GM12878 (cell line): Measurements from ENCODE around the gene ZBED2. TPM values are rescaled to one million over a fixed set of nuclear protein-coding genes. Genes with fewer than 3 reads are reported as not detected.

ENCODE experiments used
- ATAC-seq: fragments of 200-7000 bp; cut with Tn5 transposase; 3 replicates; pipeline ENCODE4 v1.9.1; 2020; ENCODE audit warnings: mild to moderate bottlenecking, moderate library complexity
- BruUV-seq: library from RNA; stranded (reverse); fragments of 400-500 nt; replicated peaks from 2 replicates; lab custom pipeline; 2021; lab: Mats Ljungman, UMichigan
- CTCF ChIA-PET: fragments of 300-600 bp; sonication (Branson Sonifier 250); formaldehyde crosslinking; extraction: SDS; loops from one replicate; lab custom pipeline; 2021; ENCODE audit warnings: inconsistent platforms; lab: Yijun Ruan, JAX
- POLR2A ChIA-PET: fragments of 350-600 bp; formaldehyde crosslinking; extraction: SDS; loops from one replicate; lab custom pipeline; 2021; ENCODE audit warnings: inconsistent platforms; lab: Charles Lee
- RAD21 ChIA-PET: fragments of 300-600 bp; sonication (Branson Sonifier 250); formaldehyde crosslinking; loops from one replicate; lab custom pipeline; 2023; ENCODE audit warnings: antibody characterized with exemption; ENCODE audit not compliant: unreplicated experiment; lab: Charles Lee
- SMC1A ChIA-PET: fragments of 300-600 bp; sonication (Branson Sonifier 250); formaldehyde crosslinking; loops from one replicate; lab custom pipeline; 2023; ENCODE audit not compliant: unreplicated experiment, uncharacterized antibody; lab: Charles Lee
- DNase-seq: peaks from one replicate; pipeline ENCODE4 v3.0.0-alpha.2; 2011; ENCODE audit warnings: low read depth, low spot score
- FAIRE-seq: peaks from 3 replicates; lab custom pipeline; 2011; peaks lifted over from hg19 to GRCh38; lab: Jason Lieb, UNC
- H2AFZ ChIP-seq: 2 replicates; pipeline ENCODE4 v1.6.0; 2011; ENCODE audit warnings: low read depth, low read length, control low read depth; ENCODE audit not compliant: control insufficient read depth
- H3K27ac ChIP-seq: 2 replicates; pipeline ENCODE4 v1.5.1; 2011; ENCODE audit warnings: control low read depth; ENCODE audit not compliant: control insufficient read depth, insufficient read depth
- H3K27me3 ChIP-seq, 2 experiments: replicated peaks in 1 of 2; 2 replicates each; pipeline versions ENCODE4 v1.6.0 to v1.6.1; 2011; ENCODE audit warnings: low read length in 1 of 2; ENCODE audit not compliant: control insufficient read depth in 2 of 2, insufficient read depth in 2 of 2
- H3K36me3 ChIP-seq, 2 experiments: 2 replicates each; pipeline ENCODE4 v1.5.1; 2011; ENCODE audit warnings: low read length in 1 of 2; ENCODE audit not compliant: control insufficient read depth in 2 of 2, insufficient read depth in 2 of 2
- H3K4me1 ChIP-seq: 2 replicates; pipeline ENCODE4 v1.6.1; 2011; ENCODE audit warnings: mild to moderate bottlenecking, low read length, moderate library complexity, mixed read lengths; ENCODE audit not compliant: control insufficient read depth, insufficient read depth
- H3K4me2 ChIP-seq: 2 replicates; pipeline ENCODE4 v1.6.0; 2011; ENCODE audit warnings: control low read depth; ENCODE audit not compliant: control insufficient read depth, insufficient read depth
- H3K4me3 ChIP-seq: fragments of 200-600 bp; sonication (generic); 2 replicates; pipeline ENCODE4 v1.5.1; 2016
- H3K79me2 ChIP-seq: 2 replicates; pipeline ENCODE4 v1.6.0; 2011; ENCODE audit warnings: low read length; ENCODE audit not compliant: control insufficient read depth, insufficient read depth
- H3K9ac ChIP-seq: 2 replicates; pipeline ENCODE4 v1.8.0; 2011; ENCODE audit warnings: low read length, control low read depth, mixed read lengths; ENCODE audit not compliant: control insufficient read depth, insufficient read depth
- H3K9me3 ChIP-seq: replicated peaks from 3 replicates; pipeline ENCODE4 v1.5.1; 2011; ENCODE audit warnings: mild to moderate bottlenecking, low read length; ENCODE audit not compliant: control insufficient read depth, insufficient read depth
- H4K20me1 ChIP-seq: 2 replicates; pipeline ENCODE4 v1.6.0; 2011; ENCODE audit not compliant: control insufficient read depth, insufficient read depth
- BACH1 ChIP-seq: fragments of 450-650 bp; IDR thresholded peaks from 2 replicates; pipeline ENCODE4 v1.6.1; 2017; ENCODE audit warnings: mild to moderate bottlenecking, borderline replicate concordance
- BCL11A ChIP-seq: IDR thresholded peaks from 2 replicates; pipeline ENCODE4 v1.6.1; 2011; ENCODE audit warnings: low read depth, low read length
- BHLHE40 ChIP-seq, 2 experiments: fragments of 450-650 bp in 1 of 2; IDR thresholded peaks; 2 replicates each; pipeline ENCODE4 v1.6.1; 2011 to 2017; ENCODE audit warnings: low read depth in 2 of 2, borderline replicate concordance in 1 of 2, improper control_type of control experiment in 1 of 2, low read length in 1 of 2, mild to moderate bottlenecking in 1 of 2
- CHD2 ChIP-seq: IDR thresholded peaks from 2 replicates; pipeline ENCODE4 v1.6.1; 2011; ENCODE audit warnings: low read depth, low read length, improper control_type of control experiment, borderline replicate concordance
- NFXL1 ChIP-seq: fragments of 450-650 bp; IDR thresholded peaks from 2 replicates; pipeline ENCODE4 v1.6.1; 2017; ENCODE audit warnings: antibody characterized with exemption, mild to moderate bottlenecking, borderline replicate concordance
- PML ChIP-seq: IDR thresholded peaks from 2 replicates; pipeline ENCODE4 v1.6.1; 2012; ENCODE audit warnings: low read length, inconsistent platforms
- POLR2AphosphoS2 ChIP-seq: IDR thresholded peaks from 2 replicates; pipeline ENCODE4 v1.6.1; 2011; ENCODE audit warnings: low read depth, mild to moderate bottlenecking, low read length, improper control_type of control experiment, moderate library complexity
- RB1 ChIP-seq: fragments of 450-650 bp; formaldehyde crosslinking; IDR thresholded peaks from 2 replicates; pipeline ENCODE4 v1.6.1; 2017; ENCODE audit warnings: mild to moderate bottlenecking, borderline replicate concordance
- SMARCA5 ChIP-seq: fragments of 450-650 bp; IDR thresholded peaks from 2 replicates; pipeline ENCODE4 v1.6.1; 2017; ENCODE audit warnings: mild to moderate bottlenecking
- SPI1 ChIP-seq: IDR thresholded peaks from 2 replicates; pipeline ENCODE4 v1.6.1; 2011; ENCODE audit warnings: low read depth, mild to moderate bottlenecking, low read length, moderate library complexity, borderline replicate concordance; ENCODE audit not compliant: insufficient read depth
- SREBF2 ChIP-seq: IDR thresholded peaks from 2 replicates; pipeline ENCODE4 v1.6.1; 2012; ENCODE audit warnings: mild to moderate bottlenecking, low read length
- WGBS: methylation state at CpG from one replicate; pipeline ENCODE4 v1.1.6; 2016; ENCODE audit warnings: low lambda C conversion rate; ENCODE audit not compliant: insufficient replicate concordance, insufficient coverage; ENCODE audit errors: missing lambda C conversion rate; 5-methylcytosine and 5-hydroxymethylcytosine counted together
- in situ Hi-C: fragments of 300-500 bp; cut with MboI; formaldehyde crosslinking; loops from 9 replicates; pipeline ENCODE4 v1.14.3; 2018; ENCODE audit warnings: mixed read lengths
- intact Hi-C: fragments of 100-400 bp; cut with micrococcal nuclease; formaldehyde crosslinking; loops from one replicate; pipeline ENCODE4 v1.14.2; 2022; ENCODE audit not compliant: unreplicated experiment
- polyA plus RNA-seq, 11 experiments: library from polyadenylated mRNA; depleted of rRNA in 4 of 11; unstranded in 6 of 11; stranded (reverse) in 5 of 11; fragments of >200 nt; fragmentation: Nextera tagmentation in 4 of 11; fragmentation: Illumina TruSeq in 1 of 11; extraction: Ambion mirVana in 4 of 11; extraction: Trizol in 1 of 11; gene quantifications; 1 replicate in 1 of 11; 2 replicates in 10 of 11; pipeline versions ENCODE4 v1.2.1 to v1.2.3, GENCODE V29; 2011 to 2016; ENCODE audit warnings: inconsistent platforms in 2 of 11, missing spikeins in 2 of 11, low read depth in 1 of 11
- total RNA-seq, 4 experiments: library from RNA; depleted of rRNA in 3 of 4; stranded (reverse); fragments of >200 nt in 3 of 4; fragmentation: Illumina TruSeq in 1 of 4; extraction: Trizol in 1 of 4; gene quantifications; 2 replicates each; pipeline versions ENCODE4 v1.2.1 to v1.2.3, GENCODE V29; 2013 to 2021
- TF ChIP-seq, protein P1 (sequence below): fragments of 450-650 bp; formaldehyde crosslinking; IDR thresholded peaks from 2 replicates; pipeline ENCODE4 v1.4.0; 2020; ENCODE audit warnings: mild to moderate bottlenecking, moderate library complexity
- TF ChIP-seq, protein P2 (sequence below): fragments of 450-650 bp; IDR thresholded peaks from 2 replicates; pipeline ENCODE4 v1.6.1; 2016; ENCODE audit warnings: mild to moderate bottlenecking
- TF ChIP-seq, protein P3 (sequence below): fragments of 450-650 bp; IDR thresholded peaks from 2 replicates; pipeline ENCODE4 v1.6.1; 2017; ENCODE audit warnings: mild to moderate bottlenecking, moderate library complexity

ZBED2 gene
- total and polyA plus RNA-seq, 10 of the 15 experiments (the other 5 are each of a cell fraction or from before 2014, with no cell fraction given), result 0.02 to 0.24 (median 0.08) TPM; not detected in 3

DNA sequence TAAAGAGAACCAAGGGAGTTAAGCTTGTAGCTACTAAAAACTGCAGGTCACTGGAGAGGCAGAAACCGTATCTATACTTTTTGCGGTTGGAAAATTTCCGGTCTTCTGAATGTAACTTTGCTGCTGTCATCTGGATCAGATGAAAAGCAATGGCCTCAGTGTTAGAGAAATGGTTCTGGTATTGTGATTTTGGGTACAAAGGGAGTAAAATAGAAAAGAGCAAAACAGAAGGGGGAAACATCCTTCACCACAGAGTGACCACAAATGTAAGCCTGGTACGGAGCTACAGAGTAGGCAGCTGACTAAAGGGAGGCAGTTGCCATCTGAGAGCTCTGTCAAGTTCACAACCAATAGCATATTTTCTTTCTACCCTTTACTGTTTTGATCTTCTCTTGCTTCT, 47.5 kb downstream of the ZBED2 start:
- Histone ChIP-seq H3K9me3 (no peaks in the 10 kb centered on the region), H3K79me2 (no peaks in the 10 kb centered on the region), H3K4me2 (peak overlapping the region; percentile 61), H3K4me3 (no peak overlapping the region), H3K27ac (no peak overlapping the region), H4K20me1 (no peaks in the 10 kb centered on the region), H3K27me3 (no peaks in the 10 kb centered on the region; a peak in 1 of 4 replicates), H3K36me3 (no peaks in the 10 kb centered on the region), H3K4me1 (peaks cover 12% of the 10 kb centered on the region), H3K9ac (no peak overlapping the region), H2AFZ (no peak overlapping the region; the same call in 1 of the 2 replicates)
- DNase-seq (peak; percentile 70), ATAC-seq (peak; percentile 92), FAIRE-seq (peak; percentile 96)
- POLR2A ChIA-PET, result no interaction called here
- 1% methylated on average over 4 of the region's 4 CpGs for WGBS
- BruUV-seq, result no TSS peak
- in situ Hi-C loops, result no loop called here
- SMC1A ChIA-PET, result interaction anchor here (0.8 to 2.5 kb wide), 11 partner anchors 9 to 146 kb away, joined by 3 to 13 read pairs (median 4); partner anchors contain the start of gene ZBED2
- CTCF ChIA-PET, result interaction anchor here (0.5 to 1.6 kb wide), 4 partner anchors 9 to 466 kb away, joined by 3 to 7 read pairs (median 5); no protein-coding TSS in a partner anchor
- RAD21 ChIA-PET, result interaction anchor here (1.0 to 2.2 kb wide), 5 partner anchors 9 to 168 kb away, joined by 3 to 10 read pairs (median 4); no protein-coding TSS in a partner anchor
- intact Hi-C loops, result loop anchor here (10.0 kb wide), 1 partner anchor 463 kb away; no protein-coding TSS in a partner anchor
- TF ChIP-seq BHLHE40 (IDR thresholded peaks at IDR 0.05; ENCODE audit: borderline replicate concordance in 1 of 2, low read depth in 2 of 2, low read length in 1 of 2), result peak in 1 of 2 experiments; percentile 39; a peak in 1 of 4 replicates
- no peak for TF ChIP-seq BCL11A
- TF ChIP-seq BACH1, result no peak
- TF ChIP-seq SREBF2, result no peak
- TF ChIP-seq, protein P1, sequence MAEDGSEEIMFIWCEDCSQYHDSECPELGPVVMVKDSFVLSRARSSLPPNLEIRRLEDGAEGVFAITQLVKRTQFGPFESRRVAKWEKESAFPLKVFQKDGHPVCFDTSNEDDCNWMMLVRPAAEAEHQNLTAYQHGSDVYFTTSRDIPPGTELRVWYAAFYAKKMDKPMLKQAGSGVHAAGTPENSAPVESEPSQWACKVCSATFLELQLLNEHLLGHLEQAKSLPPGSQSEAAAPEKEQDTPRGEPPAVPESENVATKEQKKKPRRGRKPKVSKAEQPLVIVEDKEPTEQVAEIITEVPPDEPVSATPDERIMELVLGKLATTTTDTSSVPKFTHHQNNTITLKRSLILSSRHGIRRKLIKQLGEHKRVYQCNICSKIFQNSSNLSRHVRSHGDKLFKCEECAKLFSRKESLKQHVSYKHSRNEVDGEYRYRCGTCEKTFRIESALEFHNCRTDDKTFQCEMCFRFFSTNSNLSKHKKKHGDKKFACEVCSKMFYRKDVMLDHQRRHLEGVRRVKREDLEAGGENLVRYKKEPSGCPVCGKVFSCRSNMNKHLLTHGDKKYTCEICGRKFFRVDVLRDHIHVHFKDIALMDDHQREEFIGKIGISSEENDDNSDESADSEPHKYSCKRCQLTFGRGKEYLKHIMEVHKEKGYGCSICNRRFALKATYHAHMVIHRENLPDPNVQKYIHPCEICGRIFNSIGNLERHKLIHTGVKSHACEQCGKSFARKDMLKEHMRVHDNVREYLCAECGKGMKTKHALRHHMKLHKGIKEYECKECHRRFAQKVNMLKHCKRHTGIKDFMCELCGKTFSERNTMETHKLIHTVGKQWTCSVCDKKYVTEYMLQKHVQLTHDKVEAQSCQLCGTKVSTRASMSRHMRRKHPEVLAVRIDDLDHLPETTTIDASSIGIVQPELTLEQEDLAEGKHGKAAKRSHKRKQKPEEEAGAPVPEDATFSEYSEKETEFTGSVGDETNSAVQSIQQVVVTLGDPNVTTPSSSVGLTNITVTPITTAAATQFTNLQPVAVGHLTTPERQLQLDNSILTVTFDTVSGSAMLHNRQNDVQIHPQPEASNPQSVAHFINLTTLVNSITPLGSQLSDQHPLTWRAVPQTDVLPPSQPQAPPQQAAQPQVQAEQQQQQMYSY (CRISPR knock-in tag), result no peak
- TF ChIP-seq NFXL1, result no peak
- peak; percentile 27; the same call in 1 of the 2 replicates for TF ChIP-seq SMARCA5
- no peak for TF ChIP-seq PML
- TF ChIP-seq, protein P2, sequence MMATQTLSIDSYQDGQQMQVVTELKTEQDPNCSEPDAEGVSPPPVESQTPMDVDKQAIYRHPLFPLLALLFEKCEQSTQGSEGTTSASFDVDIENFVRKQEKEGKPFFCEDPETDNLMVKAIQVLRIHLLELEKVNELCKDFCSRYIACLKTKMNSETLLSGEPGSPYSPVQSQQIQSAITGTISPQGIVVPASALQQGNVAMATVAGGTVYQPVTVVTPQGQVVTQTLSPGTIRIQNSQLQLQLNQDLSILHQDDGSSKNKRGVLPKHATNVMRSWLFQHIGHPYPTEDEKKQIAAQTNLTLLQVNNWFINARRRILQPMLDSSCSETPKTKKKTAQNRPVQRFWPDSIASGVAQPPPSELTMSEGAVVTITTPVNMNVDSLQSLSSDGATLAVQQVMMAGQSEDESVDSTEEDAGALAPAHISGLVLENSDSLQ, result no peak
- TF ChIP-seq CHD2, result no peak
- TF ChIP-seq SPI1, result no peak
- TF ChIP-seq POLR2AphosphoS2, result no peak
- TF ChIP-seq, protein P3, sequence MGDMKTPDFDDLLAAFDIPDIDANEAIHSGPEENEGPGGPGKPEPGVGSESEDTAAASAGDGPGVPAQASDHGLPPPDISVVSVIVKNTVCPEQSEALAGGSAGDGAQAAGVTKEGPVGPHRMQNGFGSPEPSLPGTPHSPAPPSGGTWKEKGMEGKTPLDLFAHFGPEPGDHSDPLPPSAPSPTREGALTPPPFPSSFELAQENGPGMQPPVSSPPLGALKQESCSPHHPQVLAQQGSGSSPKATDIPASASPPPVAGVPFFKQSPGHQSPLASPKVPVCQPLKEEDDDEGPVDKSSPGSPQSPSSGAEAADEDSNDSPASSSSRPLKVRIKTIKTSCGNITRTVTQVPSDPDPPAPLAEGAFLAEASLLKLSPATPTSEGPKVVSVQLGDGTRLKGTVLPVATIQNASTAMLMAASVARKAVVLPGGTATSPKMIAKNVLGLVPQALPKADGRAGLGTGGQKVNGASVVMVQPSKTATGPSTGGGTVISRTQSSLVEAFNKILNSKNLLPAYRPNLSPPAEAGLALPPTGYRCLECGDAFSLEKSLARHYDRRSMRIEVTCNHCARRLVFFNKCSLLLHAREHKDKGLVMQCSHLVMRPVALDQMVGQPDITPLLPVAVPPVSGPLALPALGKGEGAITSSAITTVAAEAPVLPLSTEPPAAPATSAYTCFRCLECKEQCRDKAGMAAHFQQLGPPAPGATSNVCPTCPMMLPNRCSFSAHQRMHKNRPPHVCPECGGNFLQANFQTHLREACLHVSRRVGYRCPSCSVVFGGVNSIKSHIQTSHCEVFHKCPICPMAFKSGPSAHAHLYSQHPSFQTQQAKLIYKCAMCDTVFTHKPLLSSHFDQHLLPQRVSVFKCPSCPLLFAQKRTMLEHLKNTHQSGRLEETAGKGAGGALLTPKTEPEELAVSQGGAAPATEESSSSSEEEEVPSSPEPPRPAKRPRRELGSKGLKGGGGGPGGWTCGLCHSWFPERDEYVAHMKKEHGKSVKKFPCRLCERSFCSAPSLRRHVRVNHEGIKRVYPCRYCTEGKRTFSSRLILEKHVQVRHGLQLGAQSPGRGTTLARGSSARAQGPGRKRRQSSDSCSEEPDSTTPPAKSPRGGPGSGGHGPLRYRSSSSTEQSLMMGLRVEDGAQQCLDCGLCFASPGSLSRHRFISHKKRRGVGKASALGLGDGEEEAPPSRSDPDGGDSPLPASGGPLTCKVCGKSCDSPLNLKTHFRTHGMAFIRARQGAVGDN, result no peak
- TF ChIP-seq RB1, result no peak
